Measurements from ENCODE around the gene RRAD. TPM values are rescaled to one million over a fixed set of nuclear protein-coding genes. Genes with fewer than 3 reads are reported as not detected.

Gene RRAD
- total and polyA plus RNA-seq, 2 donors (not counting 3 experiments of a cell fraction or from before 2014, with no cell fraction given): 0.22 to 0.48 TPM

DNA sequence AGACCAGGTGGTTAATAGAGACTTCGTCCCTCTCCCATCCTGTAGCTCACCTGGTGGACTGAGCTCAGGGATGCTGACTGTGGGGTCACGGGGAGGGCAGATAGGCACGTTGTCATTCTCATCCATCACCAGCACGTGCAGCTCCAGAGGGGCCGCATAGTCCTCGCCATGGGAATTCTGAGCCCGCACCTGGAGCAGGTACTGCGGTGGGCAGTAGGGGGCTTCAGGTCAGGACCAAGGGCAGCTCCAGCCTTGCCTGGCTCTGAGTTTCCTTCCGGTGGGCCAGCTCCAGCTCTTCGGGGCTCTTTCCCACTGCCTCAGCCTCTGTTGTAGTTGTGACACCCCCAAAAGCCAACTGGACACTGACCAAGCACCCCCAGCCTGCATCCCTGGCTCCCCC, 12.3 kb downstream of the RRAD start:
- no peaks in the 10 kb centered on the region for H3K9me1 ChIP-seq (replicated peaks; ENCODE audit: control insufficient read depth, extremely low read depth, insufficient read depth, low read length)
- POLR2A ChIA-PET: no interaction called here

More for the DNA sequence above, 12.3 kb downstream of the RRAD start:
- H3K9me3 ChIP-seq (replicated peaks; ENCODE audit: control insufficient read depth, insufficient read depth, low read length): no peaks in the 10 kb centered on the region
- H3K79me2 ChIP-seq (ENCODE audit: control insufficient read depth, insufficient read depth, low read length): no peaks in the 10 kb centered on the region
- H3K4me1 ChIP-seq (ENCODE audit: control insufficient read depth, extremely low read depth, insufficient read depth, low read length): no peaks in the 10 kb centered on the region
- H3K36me3 ChIP-seq (ENCODE audit: control insufficient read depth in 2 of 2, extremely low read depth in 1 of 2, insufficient read depth in 2 of 2, low read length in 2 of 2): no peaks in the 10 kb centered on the region
- CTCF ChIA-PET: interaction anchor here (1.1 to 1.3 kb wide), 2 partner anchors 16 to 18 kb away, joined by 3 to 5 read pairs; no protein-coding TSS in a partner anchor
- H3K4me3 ChIP-seq (replicated peaks in 1 of 3; ENCODE audit: insufficient read depth in 1 of 3, low read depth in 1 of 3, low read length in 3 of 3): no peak overlapping the region
- BruUV-seq (replicated peaks): no TSS peak
- H3K27ac ChIP-seq (ENCODE audit: insufficient read depth, low read depth, low read length): no peak overlapping the region
- no peak overlapping the region for H2AFZ ChIP-seq (ENCODE audit: low read depth, low read length)
- no peak for DNase-seq (ENCODE audit: low read depth, low spot score)
- no peak overlapping the region for H3K4me2 ChIP-seq (ENCODE audit: insufficient read depth, low read length)
- TF ChIP-seq GATA2 (IDR thresholded peaks at IDR 0.05; ENCODE audit: insufficient read depth, insufficient read length, low read depth, low read length) (no peak), FOS (IDR thresholded peaks at IDR 0.05; ENCODE audit: borderline replicate concordance, insufficient read depth, low read length) (no peak), POLR2A (IDR thresholded peaks at IDR 0.05; ENCODE audit: low read depth, low read length) (no peak), MYC (IDR thresholded peaks at IDR 0.05; ENCODE audit: low read depth, low read length) (no peak), JUN (IDR thresholded peaks at IDR 0.05; ENCODE audit: borderline replicate concordance, insufficient read depth, insufficient read length, low read depth) (no peak), EZH2 (IDR thresholded peaks at IDR 0.05; ENCODE audit: borderline replicate concordance, low read depth, low read length, severe bottlenecking) (no peak), POLR2AphosphoS5 (IDR thresholded peaks at IDR 0.05; ENCODE audit: insufficient read depth, low read depth, low read length) (no peak)
- TF ChIP-seq, protein P1, sequence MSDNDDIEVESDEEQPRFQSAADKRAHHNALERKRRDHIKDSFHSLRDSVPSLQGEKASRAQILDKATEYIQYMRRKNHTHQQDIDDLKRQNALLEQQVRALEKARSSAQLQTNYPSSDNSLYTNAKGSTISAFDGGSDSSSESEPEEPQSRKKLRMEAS (IDR thresholded peaks at IDR 0.05; ENCODE audit: insufficient read depth, insufficient read length): no peak
- TF ChIP-seq, protein P2, sequence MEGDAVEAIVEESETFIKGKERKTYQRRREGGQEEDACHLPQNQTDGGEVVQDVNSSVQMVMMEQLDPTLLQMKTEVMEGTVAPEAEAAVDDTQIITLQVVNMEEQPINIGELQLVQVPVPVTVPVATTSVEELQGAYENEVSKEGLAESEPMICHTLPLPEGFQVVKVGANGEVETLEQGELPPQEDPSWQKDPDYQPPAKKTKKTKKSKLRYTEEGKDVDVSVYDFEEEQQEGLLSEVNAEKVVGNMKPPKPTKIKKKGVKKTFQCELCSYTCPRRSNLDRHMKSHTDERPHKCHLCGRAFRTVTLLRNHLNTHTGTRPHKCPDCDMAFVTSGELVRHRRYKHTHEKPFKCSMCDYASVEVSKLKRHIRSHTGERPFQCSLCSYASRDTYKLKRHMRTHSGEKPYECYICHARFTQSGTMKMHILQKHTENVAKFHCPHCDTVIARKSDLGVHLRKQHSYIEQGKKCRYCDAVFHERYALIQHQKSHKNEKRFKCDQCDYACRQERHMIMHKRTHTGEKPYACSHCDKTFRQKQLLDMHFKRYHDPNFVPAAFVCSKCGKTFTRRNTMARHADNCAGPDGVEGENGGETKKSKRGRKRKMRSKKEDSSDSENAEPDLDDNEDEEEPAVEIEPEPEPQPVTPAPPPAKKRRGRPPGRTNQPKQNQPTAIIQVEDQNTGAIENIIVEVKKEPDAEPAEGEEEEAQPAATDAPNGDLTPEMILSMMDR (IDR thresholded peaks at IDR 0.05; ENCODE audit: extremely low read depth in 1 of 2, insufficient read depth in 1 of 2, low read depth in 1 of 2, low read length in 2 of 2): no peak
- intact Hi-C loops (cut with micrococcal nuclease): no loop called here
- H3K27me3 ChIP-seq (ENCODE audit: control insufficient read depth in 2 of 2, insufficient read depth in 2 of 2, low read length in 2 of 2): peaks cover 0 to 4% of the 10 kb centered on the region in 2 experiments
- H4K20me1 ChIP-seq (replicated peaks; ENCODE audit: control insufficient read depth, extremely low read depth, insufficient read depth, low read length): no peaks in the 10 kb centered on the region
- dilution Hi-C loops (cut with MboI; ENCODE audit: extremely low pct_ligation_motif_present, low sequenced_read_pairs): no loop called here
- FAIRE-seq: no peak
- H3K9ac ChIP-seq (replicated peaks; ENCODE audit: extremely low read depth, insufficient read depth, low read length): no peak overlapping the region
